Brain pericyte (primary cell): ENCODE results near the gene GMPS.
A peak's percentile ranks its signal among the peaks of the same experiment; 100 is the strongest.
"Not testable (repeated sequence)": the region's sequence is repeated elsewhere in the genome, so short reads cannot be mapped to it uniquely, and the experiment has no call there.

Experiments
- DNase-seq: peaks from one replicate; pipeline ENCODE4 v3.0.0-alpha.2; 2012; ENCODE audit warnings: low read depth, low spot score

Gene GMPS

GRCh38 chr3:155941354-155941753 is 70.9 kb downstream of the GMPS start:
- DNase-seq, result no peak

GRCh38 chr3:155944081-155944480 is 73.6 kb downstream of the GMPS start:
- DNase-seq, result no peak

- DNase-seq, result peak; percentile 18
These were observed 75.7 kb downstream of the GMPS start for GRCh38 chr3:155946178-155946577.

GRCh38 chr3:155948476-155948875 is 78.0 kb downstream of the GMPS start:
- DNase-seq, result no peak

GRCh38 chr3:155949453-155950217 is 79.2 kb downstream of the GMPS start:
- DNase-seq, result no peak

- no peak for DNase-seq
These were observed 86.3 kb downstream of the GMPS start for GRCh38 chr3:155956508-155957411.

GRCh38 chr3:155957412-155957880 is 87.0 kb downstream of the GMPS start:
- DNase-seq, result no peak

GRCh38 chr3:155958676-155959075 is 88.2 kb downstream of the GMPS start:
- DNase-seq, result no peak

GRCh38 chr3:155960060-155960459 is 89.6 kb downstream of the GMPS start:
- DNase-seq, result no peak

- not testable (repeated sequence) for DNase-seq
These were observed 90.6 kb downstream of the GMPS start for GRCh38 chr3:155961044-155961443.

- DNase-seq, result no peak
These were observed 93.1 kb downstream of the GMPS start for GRCh38 chr3:155963570-155963969.

- no peak for DNase-seq
These were observed 99.9 kb downstream of the GMPS start for GRCh38 chr3:155970398-155970797.

- no peak for DNase-seq
These were observed 102.6 kb downstream of the GMPS start for GRCh38 chr3:155972885-155973584.

- no peak for DNase-seq
These were observed 107.9 kb downstream of the GMPS start for GRCh38 chr3:155978324-155978723.

GRCh38 chr3:155979746-155980145 is 109.3 kb downstream of the GMPS start:
- DNase-seq, result no peak

GRCh38 chr3:155981669-155982068 is 111.2 kb downstream of the GMPS start:
- DNase-seq, result no peak

- no peak for DNase-seq
These were observed 113.5 kb downstream of the GMPS start for GRCh38 chr3:155983834-155984474.

- DNase-seq, result no peak
These were observed 114.5 kb downstream of the GMPS start for GRCh38 chr3:155984791-155985417.

- no peak for DNase-seq
These were observed 119.1 kb downstream of the GMPS start for GRCh38 chr3:155989536-155989935.

- no peak for DNase-seq
These were observed 120.8 kb downstream of the GMPS start for GRCh38 chr3:155991212-155991611.

GRCh38 chr3:155991847-155992246 is 121.4 kb downstream of the GMPS start:
- DNase-seq, result no peak
